ENCODE data around the gene TAF11L10. TPM values are rescaled to one million over a fixed set of nuclear protein-coding genes. Genes with fewer than 3 reads are reported as not detected.

Gene TAF11L10
- total RNA-seq, 2 donors from 2014 or later = not detected

Other genes starting within 250 kb of the TAF11L10 start
- not detected for gene TAF11L2, start 99.6 kb downstream of the TAF11L10 start, total RNA-seq
- gene TAF11L3, start 79.5 kb downstream of the TAF11L10 start, total RNA-seq = not detected
- gene TAF11L4, start 76.0 kb downstream of the TAF11L10 start, total RNA-seq = not detected
- gene TAF11L5, start 72.6 kb downstream of the TAF11L10 start, total RNA-seq = not detected
- not detected for gene TAF11L6, start 69.2 kb downstream of the TAF11L10 start, total RNA-seq
- not detected for gene TAF11L7, start 12.1 kb downstream of the TAF11L10 start, total RNA-seq
- not detected for gene TAF11L8, start 6.9 kb downstream of the TAF11L10 start, total RNA-seq
- not detected for gene TAF11L9, start 3.4 kb downstream of the TAF11L10 start, total RNA-seq
- not detected for gene TAF11L11, start 6.4 kb upstream of the TAF11L10 start, total RNA-seq
- gene TAF11L12, start 12.6 kb upstream of the TAF11L10 start, total RNA-seq = not detected
- gene TAF11L13, start 34.3 kb upstream of the TAF11L10 start, total RNA-seq = not detected
- gene TAF11L14, start 36.6 kb upstream of the TAF11L10 start, total RNA-seq = not detected

Measured in endodermal cell (in vitro differentiated cells).